Loucy (cell line): ENCODE data around the gene LIPC.

Source experiments
- H2AFZ ChIP-seq: fragments of 200-600 bp; sonication (generic); 2 replicates; pipeline ENCODE4 v1.6.0; 2016; ENCODE audit warnings: antibody characterized with exemption, mild to moderate bottlenecking, low read length, moderate library complexity
- H3F3A ChIP-seq: fragments of 200-600 bp; 2 replicates; pipeline ENCODE4 v1.6.0; 2016; ENCODE audit warnings: antibody characterized with exemption, low read depth, mild to moderate bottlenecking
- H3K27me3 ChIP-seq: fragments of 200-600 bp; sonication (generic); 2 replicates; pipeline ENCODE4 v1.6.1; 2014; ENCODE audit warnings: low read length, mild to moderate bottlenecking; ENCODE audit not compliant: insufficient read depth, poor library complexity, severe bottlenecking
- H3K36me3 ChIP-seq: fragments of 200-600 bp; sonication (generic); 2 replicates; pipeline ENCODE4 v1.6.1; 2016; ENCODE audit warnings: low read length; ENCODE audit not compliant: insufficient read depth
- H3K4me1 ChIP-seq: fragments of 200-600 bp; sonication (generic); 2 replicates; pipeline ENCODE4 v1.5.1; 2014; ENCODE audit warnings: low read length, mild to moderate bottlenecking; ENCODE audit not compliant: insufficient read depth, poor library complexity, severe bottlenecking
- H3K4me2 ChIP-seq: fragments of 200-600 bp; sonication (generic); 2 replicates; pipeline ENCODE4 v1.6.0; 2014; ENCODE audit warnings: antibody characterized with exemption, low read length, low read depth, mild to moderate bottlenecking; ENCODE audit not compliant: poor library complexity, severe bottlenecking
- H3K4me3 ChIP-seq: fragments of 200-600 bp; sonication (generic); 2 replicates; pipeline ENCODE4 v1.5.1; 2014; ENCODE audit warnings: low read length, mild to moderate bottlenecking, mixed read lengths; ENCODE audit not compliant: poor library complexity, severe bottlenecking
- H3K79me2 ChIP-seq: fragments of 200-600 bp; sonication (generic); 2 replicates; pipeline ENCODE4 v1.6.1; 2014; ENCODE audit warnings: low read length; ENCODE audit not compliant: insufficient read depth
- H3K9ac ChIP-seq: fragments of 200-600 bp; sonication (generic); 2 replicates; pipeline ENCODE4 v1.6.0; 2014; ENCODE audit warnings: mild to moderate bottlenecking, low read depth, low read length, moderate library complexity; ENCODE audit not compliant: poor library complexity, severe bottlenecking
- H3K9me2 ChIP-seq: fragments of 200-600 bp; sonication (generic); replicated peaks from 2 replicates; pipeline ENCODE4 v1.6.1; 2016; ENCODE audit warnings: low read depth, low read length, mixed read lengths
- H3K9me3 ChIP-seq: fragments of 200-600 bp; sonication (generic); 2 replicates; pipeline ENCODE4 v1.6.1; 2014; ENCODE audit warnings: mild to moderate bottlenecking, antibody characterized with exemption, low read length, low read depth; ENCODE audit not compliant: insufficient read depth
- H4K20me1 ChIP-seq: fragments of 200-600 bp; sonication (generic); 2 replicates; pipeline ENCODE4 v1.6.0; 2014; ENCODE audit warnings: antibody characterized with exemption, low read length, mild to moderate bottlenecking; ENCODE audit not compliant: insufficient read depth, poor library complexity, severe bottlenecking
- CTCF ChIP-seq: fragments of 200-600 bp; sonication (generic); conservative IDR thresholded peaks from 2 replicates; pipeline ENCODE4 v1.5.1; 2014; ENCODE audit warnings: mild to moderate bottlenecking, antibody characterized with exemption, low read length
- EZH2phosphoT487 ChIP-seq: fragments of 200-600 bp; IDR thresholded peaks from 2 replicates; pipeline ENCODE4 v1.6.1; 2018; ENCODE audit warnings: antibody characterized with exemption, mild to moderate bottlenecking, moderate library complexity, borderline replicate concordance

The LIPC gene

GRCh38 chr15:58403581-58403980 lies 28.2 kb upstream of the LIPC start:
- H3K36me3 ChIP-seq: no peaks in the 10 kb centered on the region
- peaks cover 17% of the 10 kb centered on the region for H3K4me1 ChIP-seq
- no peaks in the 10 kb centered on the region for H3K9me3 ChIP-seq
- H2AFZ ChIP-seq: no peak overlapping the region
- no peaks in the 10 kb centered on the region for H3K9me2 ChIP-seq
- H3K27me3 ChIP-seq: no peaks in the 10 kb centered on the region
- TF ChIP-seq EZH2phosphoT487: no peak
- TF ChIP-seq CTCF: no peak
- no peaks in the 10 kb centered on the region for H3K79me2 ChIP-seq
- H3K4me2 ChIP-seq: no peak overlapping the region
- no peak overlapping the region for H3K9ac ChIP-seq
- no peak overlapping the region for H3K4me3 ChIP-seq
- no peaks in the 10 kb centered on the region for H4K20me1 ChIP-seq
- no peaks in the 10 kb centered on the region for H3F3A ChIP-seq

- no peaks in the 10 kb centered on the region for H4K20me1 ChIP-seq
- H3K36me3 ChIP-seq: no peaks in the 10 kb centered on the region
- peaks cover 17% of the 10 kb centered on the region for H3K4me1 ChIP-seq
- no peak overlapping the region for H3K4me2 ChIP-seq
- no peak overlapping the region for H3K4me3 ChIP-seq
- TF ChIP-seq CTCF (no peak), EZH2phosphoT487 (no peak)
- H2AFZ ChIP-seq: no peak overlapping the region
- no peaks in the 10 kb centered on the region for H3K9me3 ChIP-seq
- H3K9me2 ChIP-seq: no peaks in the 10 kb centered on the region
- H3K27me3 ChIP-seq: no peaks in the 10 kb centered on the region
- no peaks in the 10 kb centered on the region for H3K79me2 ChIP-seq
- no peaks in the 10 kb centered on the region for H3F3A ChIP-seq
- H3K9ac ChIP-seq: no peak overlapping the region
Observed at GRCh38 chr15:58404020-58404419, 27.8 kb upstream of the LIPC start.

DNA sequence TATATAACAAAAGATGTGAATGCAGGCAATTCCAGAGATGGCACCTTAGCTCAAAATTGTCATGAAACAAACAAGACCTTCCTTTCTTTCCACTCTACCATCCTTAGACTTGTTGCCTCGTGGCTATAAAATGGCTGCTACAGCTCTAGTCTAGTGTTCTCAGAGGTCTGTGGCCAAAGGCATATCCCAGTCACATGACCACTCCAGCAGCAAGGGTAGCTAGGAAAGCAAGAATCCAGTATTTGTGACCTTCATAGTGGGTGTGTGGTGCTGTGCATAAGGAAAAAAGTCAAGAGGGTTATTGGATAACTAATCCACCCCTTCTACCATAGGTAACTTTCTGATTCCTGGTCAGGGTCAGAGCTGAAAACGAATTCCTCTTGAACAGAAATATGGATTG lies 27.1 kb upstream of the LIPC start:
- Histone ChIP-seq H3K79me2 (no peaks in the 10 kb centered on the region), H3F3A (no peaks in the 10 kb centered on the region), H2AFZ (no peak overlapping the region), H3K4me2 (no peak overlapping the region), H3K4me3 (no peak overlapping the region), H3K4me1 (peaks cover 17% of the 10 kb centered on the region), H3K27me3 (no peaks in the 10 kb centered on the region), H3K9ac (no peak overlapping the region), H3K9me3 (no peaks in the 10 kb centered on the region), H3K36me3 (no peaks in the 10 kb centered on the region), H3K9me2 (no peaks in the 10 kb centered on the region), H4K20me1 (no peaks in the 10 kb centered on the region)
- TF ChIP-seq EZH2phosphoT487: no peak
- no peak for TF ChIP-seq CTCF
